ENCODE measurements around the gene P4HTM.

Gene P4HTM

GRCh38 chr3:49009396-49009795, 19.4 kb downstream of the P4HTM start:
- DNase-seq = no peak

GRCh38 chr3:49012441-49013017, 22.5 kb downstream of the P4HTM start:
- DNase-seq = no peak

GRCh38 chr3:49013113-49013737, 23.2 kb downstream of the P4HTM start:
- DNase-seq = no peak

GRCh38 chr3:49013738-49014660, 24.0 kb downstream of the P4HTM start:
- DNase-seq = no peak

- no peak for DNase-seq
These were observed 25.0 kb downstream of the P4HTM start for GRCh38 chr3:49015072-49015471.

- no peak for DNase-seq
These were observed 25.7 kb downstream of the P4HTM start for GRCh38 chr3:49015765-49016164.

- peak; percentile 7 for DNase-seq
These were observed 26.6 kb downstream of the P4HTM start for GRCh38 chr3:49016414-49017228.

- peak; percentile 4 for DNase-seq
These were observed 27.4 kb downstream of the P4HTM start for GRCh38 chr3:49017229-49017970.

- peak; percentile 45 for DNase-seq
These were observed 28.1 kb downstream of the P4HTM start, which contains the start of gene DALRD3 for GRCh38 chr3:49017971-49018706. TSS of gene DALRD3 (minus strand) at chr3:49018580. CDS start at chr3:49018564, 16 bp downstream.

GRCh38 chr3:49018707-49019006, 28.6 kb downstream of the P4HTM start:
- no peak for DNase-seq

- DNase-seq = peak; percentile 23
These were observed 29.9 kb downstream of the P4HTM start for GRCh38 chr3:49019941-49020329.

GRCh38 chr3:49020330-49021212, 30.5 kb downstream of the P4HTM start:
- no peak for DNase-seq

- DNase-seq = peak; percentile 86
These were observed 31.3 kb downstream of the P4HTM start for GRCh38 chr3:49021213-49021812.

GRCh38 chr3:49021813-49022687, 32.0 kb downstream of the P4HTM start, which contains the start of gene NDUFAF3:
TSS of gene NDUFAF3 (plus strand) at chr3:49022121. CDS start at chr3:49022145, 24 bp downstream.
- DNase-seq = peak; percentile 84

GRCh38 chr3:49022688-49023171, 32.7 kb downstream of the P4HTM start:
- no peak for DNase-seq

- no peak for DNase-seq
These were observed 33.7 kb downstream of the P4HTM start for GRCh38 chr3:49023775-49024174.

- no peak for DNase-seq
These were observed 34.4 kb downstream of the P4HTM start for GRCh38 chr3:49024449-49024848.

- no peak for DNase-seq
These were observed 35.2 kb downstream of the P4HTM start for GRCh38 chr3:49025005-49025792.

Measured in DMS79 treated with DMSO at 0.1 percent for 48 hours (cell line).